IPS-18c (cell line): Measurements from ENCODE around the gene MCU.

ENCODE experiments used
- H3K4me3 ChIP-seq: 2 replicates; pipeline ENCODE4 v1.7.0; 2013; ENCODE audit warnings: low read depth, mild to moderate bottlenecking, low read length, moderate library complexity; ENCODE audit not compliant: insufficient read depth
- H3K9me3 ChIP-seq: one replicate; pipeline ENCODE4 v1.6.1; 2013; ENCODE audit warnings: mild to moderate bottlenecking, low read length, moderate library complexity; ENCODE audit not compliant: control insufficient read depth, insufficient read depth

MCU gene

GRCh38 chr10:72832701-72833100 lies 140.8 kb downstream of the MCU start:
- H3K9me3 ChIP-seq = no peaks in the 10 kb centered on the region
- H3K4me3 ChIP-seq = no peak overlapping the region

- Histone ChIP-seq H3K9me3 (no peaks in the 10 kb centered on the region), H3K4me3 (no peak overlapping the region)
These were observed 142.4 kb downstream of the MCU start for GRCh38 chr10:72834183-72834825.

GRCh38 chr10:72840319-72840718 lies 148.4 kb downstream of the MCU start:
- Histone ChIP-seq H3K4me3 (no peak overlapping the region), H3K9me3 (no peaks in the 10 kb centered on the region)

GRCh38 chr10:72841487-72841886 lies 149.5 kb downstream of the MCU start:
- Histone ChIP-seq H3K9me3 (no peaks in the 10 kb centered on the region), H3K4me3 (no peak overlapping the region)

GRCh38 chr10:72842164-72842563 lies 150.2 kb downstream of the MCU start:
- Histone ChIP-seq H3K9me3 (no peaks in the 10 kb centered on the region), H3K4me3 (no peak overlapping the region)

GRCh38 chr10:72846238-72846637 lies 154.3 kb downstream of the MCU start:
- Histone ChIP-seq H3K9me3 (no peaks in the 10 kb centered on the region), H3K4me3 (no peak overlapping the region)

- Histone ChIP-seq H3K4me3 (no peak overlapping the region), H3K9me3 (peaks cover 4% of the 10 kb centered on the region)
These were observed 155.7 kb downstream of the MCU start for GRCh38 chr10:72847681-72848080.

- H3K4me3 ChIP-seq = no peak overlapping the region
These were observed 158.9 kb downstream of the MCU start for GRCh38 chr10:72850861-72851260.

GRCh38 chr10:72851509-72851908 lies 159.6 kb downstream of the MCU start:
- Histone ChIP-seq H3K9me3 (peaks cover 6% of the 10 kb centered on the region), H3K4me3 (no peak overlapping the region)

More at GRCh38 chr10:72850861-72851260, 158.9 kb downstream of the MCU start:
- peaks cover 6% of the 10 kb centered on the region for H3K9me3 ChIP-seq

GRCh38 chr10:72852508-72852907 lies 160.6 kb downstream of the MCU start:
- Histone ChIP-seq H3K4me3 (no peak overlapping the region), H3K9me3 (peaks cover 6% of the 10 kb centered on the region)

- Histone ChIP-seq H3K4me3 (no peak overlapping the region), H3K9me3 (peaks cover 6% of the 10 kb centered on the region)
These were observed 163.2 kb downstream of the MCU start for GRCh38 chr10:72855129-72855528.

- peaks cover 6% of the 10 kb centered on the region for H3K9me3 ChIP-seq
These were observed 163.8 kb downstream of the MCU start for GRCh38 chr10:72855790-72856189.

GRCh38 chr10:72858067-72858466 lies 166.1 kb downstream of the MCU start:
- no peak overlapping the region for H3K4me3 ChIP-seq
- peaks cover 2% of the 10 kb centered on the region for H3K9me3 ChIP-seq

More at GRCh38 chr10:72855790-72856189, 163.8 kb downstream of the MCU start:
- no peak overlapping the region for H3K4me3 ChIP-seq

- H3K4me3 ChIP-seq = no peak overlapping the region
These were observed 171.0 kb downstream of the MCU start for GRCh38 chr10:72862957-72863356.

GRCh38 chr10:72875250-72876055 lies 183.5 kb downstream of the MCU start:
- Histone ChIP-seq H3K4me3 (no peak overlapping the region), H3K9me3 (no peaks in the 10 kb centered on the region)

More at GRCh38 chr10:72862957-72863356, 171.0 kb downstream of the MCU start:
- no peaks in the 10 kb centered on the region for H3K9me3 ChIP-seq

- H3K9me3 ChIP-seq = no peaks in the 10 kb centered on the region
- no peak overlapping the region for H3K4me3 ChIP-seq
These were observed 187.3 kb downstream of the MCU start for GRCh38 chr10:72879245-72879644.

GRCh38 chr10:72881291-72881690 lies 189.3 kb downstream of the MCU start:
- H3K4me3 ChIP-seq = no peak overlapping the region
- H3K9me3 ChIP-seq = no peaks in the 10 kb centered on the region

- Histone ChIP-seq H3K9me3 (no peaks in the 10 kb centered on the region), H3K4me3 (no peak overlapping the region)
These were observed 191.9 kb downstream of the MCU start for GRCh38 chr10:72883861-72884260.
